ENCODE measurements around the gene UXT. TPM values are rescaled to one million over a fixed set of nuclear protein-coding genes. Genes with fewer than 3 reads are reported as not detected.
"Not testable (repeated sequence)": the region's sequence is repeated elsewhere in the genome, so short reads cannot be mapped to it uniquely, and the experiment has no call there.

UXT gene
- total RNA-seq, 4 donors from 2014 or later: 95.7 to 129 (median 118) TPM

- H3K36me3 ChIP-seq: no peaks in the 10 kb centered on the region
- no peak overlapping the region for H3K4me3 ChIP-seq
- no peaks in the 10 kb centered on the region for H3K27me3 ChIP-seq
- H3K27ac ChIP-seq: no peak overlapping the region
- H3K4me1 ChIP-seq: no peaks in the 10 kb centered on the region
- WGBS, 2 donors: 62 to 85% methylated on average over 6 to 9 of the region's 9 CpGs
- no peaks in the 10 kb centered on the region for H3K9me3 ChIP-seq
- TF ChIP-seq EP300 (IDR thresholded peaks at IDR 0.05) (no peak), POLR2A (IDR thresholded peaks at IDR 0.05) (no peak), CTCF (IDR thresholded peaks at IDR 0.05) (no peak)
- no peak for DNase-seq (ENCODE audit: low spot score in 2 of 2)
Observed at GRCh38 chrX:47605024-47605423, 54.0 kb downstream of the UXT start.

GRCh38 chrX:47603125-47603524 is 55.9 kb downstream of the UXT start:
- not testable (repeated sequence) for H3K4me3 ChIP-seq; H3K36me3 ChIP-seq; H3K27me3 ChIP-seq; DNase-seq (ENCODE audit: low spot score in 2 of 2); H3K27ac ChIP-seq; H3K4me1 ChIP-seq; H3K9me3 ChIP-seq
- 93 to 95% methylated on average over 4 of the region's 4 CpGs for WGBS, 2 donors

Other genes with a start within 250 kb of the UXT start
- gene ZNF41, start 176.0 kb downstream of the UXT start, total RNA-seq: 1 to 10 TPM; 6.9 to 9.8 (median 7.8) TPM
- gene ARAF, start 98.0 kb downstream of the UXT start, total RNA-seq: 10 to 100 TPM; 34.1 to 61.2 (median 40.8) TPM
- gene TIMP1, start 76.7 kb downstream of the UXT start, total RNA-seq: 100 to 1,000 TPM; 133 to 621 (median 176) TPM
- gene SYN1, start 39.3 kb downstream of the UXT start, total RNA-seq: 1 to 10 TPM in 1 of 4 donors, under 1 TPM in 1, not detected in 2; 0.42 to 1.2 TPM
- 10 to 100 TPM in 3 of 4 donors, 1 to 10 TPM in 1; 2.2 to 15.6 (median 12.1) TPM for gene CFP, start 29.2 kb downstream of the UXT start, total RNA-seq
- 10 to 100 TPM; 22.9 to 38.4 (median 25.8) TPM for gene ELK1, start 8.6 kb downstream of the UXT start, total RNA-seq
- 1 to 10 TPM; 5.2 to 8.8 (median 6.6) TPM for gene ZNF81, start 177.7 kb upstream of the UXT start, total RNA-seq